Dendritic cell treated with granulocyte-macrophage colony-stimulating factor and Interleukin-4, amounts not matched to agents 40 ng/mL and 50 ng/mL, for 4 days (primary cell): ENCODE results near the gene CSK.

Experiments
- H3K27ac Mint-ChIP-seq: one replicate; pipeline ENCODE4 v1.8.0; 2022; ENCODE audit warnings: mild to moderate bottlenecking, mixed read lengths
- H3K27me3 Mint-ChIP-seq: one replicate; pipeline ENCODE4 v1.8.0; 2022; ENCODE audit warnings: mild to moderate bottlenecking, mixed read lengths
- H3K36me3 Mint-ChIP-seq: one replicate; pipeline ENCODE4 v1.8.0; 2022; ENCODE audit warnings: low read depth, mixed read lengths
- H3K4me1 Mint-ChIP-seq: one replicate; pipeline ENCODE4 v1.8.0; 2022; ENCODE audit warnings: low read depth, mixed read lengths
- H3K4me3 Mint-ChIP-seq: one replicate; pipeline ENCODE4 v1.8.0; 2022; ENCODE audit warnings: mild to moderate bottlenecking, moderate library complexity, mixed read lengths
- H3K9me3 Mint-ChIP-seq: one replicate; pipeline ENCODE4 v1.8.0; 2022; ENCODE audit warnings: mixed read lengths
- intact Hi-C: fragments of 100-400 bp; cut with micrococcal nuclease; formaldehyde crosslinking; loops from one replicate; pipeline ENCODE4 v1.15.0; 2022

Gene CSK

DNA sequence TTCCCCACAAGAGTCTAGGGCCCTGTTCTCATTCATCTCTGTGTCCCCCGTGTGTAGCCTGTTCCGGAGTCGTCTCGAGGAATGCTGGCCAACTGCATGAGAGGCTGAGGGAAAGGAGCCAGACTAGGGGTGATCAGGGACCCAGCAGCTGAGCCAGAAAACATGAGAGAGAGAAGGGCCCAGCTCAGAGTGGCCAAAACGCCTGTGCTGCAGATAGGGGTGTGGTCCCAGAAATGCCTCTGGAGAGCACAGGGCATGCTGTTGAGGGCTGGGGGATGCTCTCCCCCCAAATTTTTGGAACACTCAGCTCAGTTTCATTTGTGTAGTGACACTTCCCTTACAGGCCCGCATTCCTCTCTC, 19.1 kb upstream of the CSK start:
- H3K36me3 Mint-ChIP-seq: no peaks in the 10 kb centered on the region
- H3K9me3 Mint-ChIP-seq: no peaks in the 10 kb centered on the region
- intact Hi-C loops: no loop called here
- peaks cover 8% of the 10 kb centered on the region for H3K27me3 Mint-ChIP-seq
- H3K4me3 Mint-ChIP-seq: no peak overlapping the region
- H3K4me1 Mint-ChIP-seq: no peaks in the 10 kb centered on the region
- no peak overlapping the region for H3K27ac Mint-ChIP-seq

- intact Hi-C loops: no loop called here
- Mint-ChIP-seq H3K9me3 (no peaks in the 10 kb centered on the region), H3K27ac (no peak overlapping the region), H3K4me1 (no peaks in the 10 kb centered on the region), H3K4me3 (no peak overlapping the region), H3K27me3 (peaks cover 8% of the 10 kb centered on the region), H3K36me3 (no peaks in the 10 kb centered on the region)
These were observed 18.5 kb upstream of the CSK start for GRCh38 chr15:74763416-74763815.

DNA sequence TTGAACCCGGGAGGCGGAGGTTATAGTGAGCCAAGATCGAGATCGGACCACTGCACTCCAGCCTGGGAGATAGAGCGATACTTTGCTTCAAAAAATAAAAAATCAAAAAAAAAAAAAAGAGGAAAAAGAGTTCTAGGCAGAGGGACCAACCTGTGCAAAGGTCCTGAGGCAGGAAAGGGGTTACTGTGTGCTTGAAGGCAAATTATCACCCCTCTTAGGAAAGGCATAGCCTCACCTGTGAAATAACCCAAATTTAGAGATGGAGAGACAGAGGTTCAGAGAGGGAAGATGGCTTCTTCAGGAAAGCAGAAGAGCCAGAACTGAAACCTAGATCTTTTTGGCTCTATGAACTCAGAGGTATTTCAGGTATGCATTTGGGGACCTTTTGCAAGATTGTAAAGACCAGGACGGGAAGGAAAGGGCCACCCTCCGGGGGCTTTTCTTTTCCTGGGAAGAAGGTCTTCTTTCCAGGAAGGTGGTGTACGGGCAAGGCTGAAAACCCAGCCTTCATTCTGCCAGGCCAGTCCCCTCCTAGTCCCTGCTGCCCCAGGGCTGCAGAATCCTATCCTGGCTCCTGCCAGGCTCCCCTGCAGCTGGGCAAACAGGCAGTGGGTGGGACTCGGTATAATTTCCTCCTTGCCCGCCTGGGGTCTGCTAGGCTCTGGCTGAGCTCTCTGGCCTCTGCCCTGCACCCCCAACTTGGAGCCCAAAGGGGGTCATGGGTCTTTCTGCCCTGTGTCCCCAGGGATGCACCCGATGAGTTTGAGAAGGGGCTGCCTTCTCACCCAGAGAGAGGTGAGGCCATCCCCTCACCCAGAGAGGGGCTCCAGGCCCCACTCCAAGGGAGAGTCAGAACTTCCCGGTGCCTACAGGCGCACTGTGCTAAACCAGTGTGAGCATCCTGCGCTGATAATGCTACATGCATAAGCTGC, 14.4 kb upstream of the CSK start:
- Mint-ChIP-seq H3K4me1 (peaks cover 21% of the 10 kb centered on the region), H3K9me3 (no peaks in the 10 kb centered on the region), H3K27me3 (peaks cover 19% of the 10 kb centered on the region), H3K4me3 (no peak overlapping the region), H3K27ac (no peak overlapping the region), H3K36me3 (no peaks in the 10 kb centered on the region)
- intact Hi-C loops: loop anchor here (2.0 kb wide), 1 partner anchor 393 kb away; no protein-coding TSS in a partner anchor

GRCh38 chr15:74768099-74768770, 13.6 kb upstream of the CSK start:
- Mint-ChIP-seq H3K27me3 (peaks cover 16% of the 10 kb centered on the region), H3K36me3 (no peaks in the 10 kb centered on the region), H3K9me3 (no peaks in the 10 kb centered on the region), H3K4me3 (no peak overlapping the region), H3K4me1 (peaks cover 21% of the 10 kb centered on the region), H3K27ac (no peak overlapping the region)
- intact Hi-C loops: loop anchor here (2.0 kb wide), 1 partner anchor 393 kb away; no protein-coding TSS in a partner anchor

DNA sequence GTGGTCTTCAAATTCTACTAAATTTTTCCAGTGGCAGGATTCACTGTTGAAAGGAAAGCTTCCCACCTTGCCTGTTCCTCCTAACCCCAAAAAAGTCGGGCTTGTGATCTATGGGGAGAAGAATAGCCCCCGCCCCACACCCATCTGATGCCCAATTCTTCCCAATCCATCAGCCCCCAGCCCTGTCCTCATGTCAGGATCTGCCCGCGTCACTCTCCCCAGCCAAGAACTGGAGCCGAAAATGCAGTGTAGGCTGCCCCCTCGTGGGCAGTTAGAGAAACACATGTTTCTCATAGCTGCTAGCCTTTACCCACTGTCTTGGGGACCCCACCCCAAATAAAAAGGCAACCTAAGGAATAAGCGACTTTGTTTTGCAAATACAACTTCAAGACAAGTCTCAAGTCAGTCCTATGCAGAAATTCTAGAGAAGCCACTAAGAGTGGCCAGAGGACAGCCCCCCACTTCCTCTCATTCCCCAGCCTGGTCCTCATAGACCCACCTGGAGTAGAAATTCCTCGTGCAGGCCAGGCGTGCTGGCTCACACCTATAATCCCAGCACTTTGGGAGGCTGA, 13.0 kb upstream of the CSK start:
- Mint-ChIP-seq H3K4me3 (no peak overlapping the region), H3K4me1 (peaks cover 27% of the 10 kb centered on the region), H3K27me3 (peaks cover 16% of the 10 kb centered on the region), H3K36me3 (no peaks in the 10 kb centered on the region), H3K27ac (no peak overlapping the region), H3K9me3 (no peaks in the 10 kb centered on the region)
- intact Hi-C loops: loop anchor here (1.0 to 2.0 kb wide), 2 partner anchors 134 to 394 kb away; no protein-coding TSS in a partner anchor

GRCh38 chr15:74769463-74770025, 12.3 kb upstream of the CSK start:
- Mint-ChIP-seq H3K9me3 (no peaks in the 10 kb centered on the region), H3K4me1 (peaks cover 30% of the 10 kb centered on the region), H3K27me3 (peaks cover 16% of the 10 kb centered on the region), H3K36me3 (no peaks in the 10 kb centered on the region), H3K27ac (no peak overlapping the region), H3K4me3 (no peak overlapping the region)
- intact Hi-C loops: loop anchor here (1.0 to 5.0 kb wide), 4 partner anchors 65 to 395 kb away; no protein-coding TSS in a partner anchor

DNA sequence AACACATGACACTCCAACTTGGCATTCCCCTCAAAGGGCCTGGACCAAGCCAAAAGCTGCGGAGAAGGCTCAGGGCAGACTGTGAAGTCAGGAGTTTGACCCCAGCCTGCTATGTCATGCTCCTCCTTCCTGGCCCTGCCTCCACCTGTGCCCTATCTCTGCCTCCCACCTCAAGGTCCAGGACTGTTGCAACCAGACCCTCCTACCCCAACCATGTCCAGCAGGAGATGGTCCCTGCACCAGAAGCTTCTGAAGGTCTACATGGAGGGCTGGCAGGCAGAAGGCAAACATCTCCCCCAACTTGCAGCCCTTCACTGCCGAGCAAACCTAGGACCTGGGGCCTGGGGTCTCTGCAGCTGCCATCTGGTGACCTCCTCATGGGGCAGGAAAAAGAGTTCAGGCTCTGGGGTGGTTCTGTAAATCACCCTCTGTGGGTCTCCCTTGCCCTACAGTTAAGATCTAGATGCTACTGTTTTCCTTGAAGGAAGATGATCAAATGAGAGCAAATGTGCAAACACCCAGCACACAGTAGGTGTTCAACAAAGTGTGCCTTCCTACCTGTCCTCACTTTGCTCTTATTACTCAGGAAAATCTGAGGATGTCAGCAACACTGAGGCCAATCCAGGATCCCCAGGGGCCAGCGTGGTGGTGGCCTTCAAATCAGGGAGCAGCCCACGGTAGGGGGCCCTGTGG, 11.5 kb upstream of the CSK start:
- Mint-ChIP-seq H3K27me3 (peaks cover 16% of the 10 kb centered on the region), H3K4me3 (no peak overlapping the region), H3K27ac (no peak overlapping the region), H3K36me3 (no peaks in the 10 kb centered on the region), H3K9me3 (no peaks in the 10 kb centered on the region), H3K4me1 (peaks cover 37% of the 10 kb centered on the region)
- intact Hi-C loops: loop anchor here (2.0 to 5.0 kb wide), 2 partner anchors 64 to 182 kb away; no protein-coding TSS in a partner anchor

DNA sequence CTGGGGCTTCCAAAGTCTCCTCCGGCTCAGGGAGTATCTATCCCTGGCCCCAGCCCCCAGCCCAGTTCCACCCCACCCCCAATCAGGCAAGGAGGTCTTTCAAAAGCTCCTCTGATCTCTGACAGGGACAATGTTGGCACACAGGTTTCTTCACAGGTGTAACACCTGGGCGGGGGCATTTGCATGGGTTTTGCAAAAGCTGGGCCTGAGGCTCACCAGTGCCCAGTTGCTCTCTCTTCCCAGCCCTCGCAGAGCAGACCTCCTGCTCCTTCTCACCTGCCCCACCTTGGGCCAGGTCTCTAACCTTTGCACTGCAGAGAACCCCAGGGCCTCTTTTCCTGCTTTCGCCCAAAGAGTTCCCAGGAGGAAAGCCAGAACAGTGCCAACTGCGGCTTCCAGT, 8.6 kb upstream of the CSK start:
- Mint-ChIP-seq H3K27ac (peak overlapping the region; percentile 16), H3K36me3 (no peaks in the 10 kb centered on the region), H3K4me3 (no peak overlapping the region), H3K9me3 (no peaks in the 10 kb centered on the region), H3K4me1 (peaks cover 65% of the 10 kb centered on the region), H3K27me3 (peaks cover 14% of the 10 kb centered on the region)
- intact Hi-C loops: loop anchor here (5.0 kb wide), 1 partner anchor 179 kb away; no protein-coding TSS in a partner anchor

DNA sequence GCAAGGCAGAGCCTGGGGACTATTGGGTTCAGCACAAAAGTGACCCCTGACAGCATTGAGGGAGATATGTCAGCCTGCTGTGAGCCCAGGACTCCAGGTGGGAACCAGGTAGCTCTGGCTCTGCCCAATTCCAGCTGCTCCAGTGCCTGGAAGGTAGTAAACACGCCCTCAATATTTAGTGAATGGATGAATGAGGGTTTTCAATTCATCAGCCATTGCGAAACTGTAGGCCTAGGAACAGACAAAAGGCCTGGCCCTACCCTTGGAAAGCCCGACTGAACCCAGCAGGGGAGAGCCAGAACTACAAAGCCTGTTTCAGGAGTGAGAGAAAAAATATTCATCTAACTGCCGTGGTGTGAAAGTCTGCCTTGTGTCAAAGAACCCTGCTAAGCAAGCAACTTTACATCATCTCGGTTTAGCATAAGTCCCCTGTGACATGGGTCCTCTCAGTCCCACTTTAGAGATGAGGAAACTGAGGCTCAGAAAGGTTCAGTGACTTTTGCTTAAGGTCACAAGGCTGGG, 8.1 kb upstream of the CSK start:
- H3K9me3 Mint-ChIP-seq: no peaks in the 10 kb centered on the region
- no peaks in the 10 kb centered on the region for H3K36me3 Mint-ChIP-seq
- intact Hi-C loops: loop anchor here (5.0 kb wide), 1 partner anchor 179 kb away; no protein-coding TSS in a partner anchor
- H3K4me1 Mint-ChIP-seq: peaks cover 66% of the 10 kb centered on the region
- peaks cover 14% of the 10 kb centered on the region for H3K27me3 Mint-ChIP-seq
- peak overlapping the region; percentile 16 for H3K27ac Mint-ChIP-seq
- no peak overlapping the region for H3K4me3 Mint-ChIP-seq

DNA sequence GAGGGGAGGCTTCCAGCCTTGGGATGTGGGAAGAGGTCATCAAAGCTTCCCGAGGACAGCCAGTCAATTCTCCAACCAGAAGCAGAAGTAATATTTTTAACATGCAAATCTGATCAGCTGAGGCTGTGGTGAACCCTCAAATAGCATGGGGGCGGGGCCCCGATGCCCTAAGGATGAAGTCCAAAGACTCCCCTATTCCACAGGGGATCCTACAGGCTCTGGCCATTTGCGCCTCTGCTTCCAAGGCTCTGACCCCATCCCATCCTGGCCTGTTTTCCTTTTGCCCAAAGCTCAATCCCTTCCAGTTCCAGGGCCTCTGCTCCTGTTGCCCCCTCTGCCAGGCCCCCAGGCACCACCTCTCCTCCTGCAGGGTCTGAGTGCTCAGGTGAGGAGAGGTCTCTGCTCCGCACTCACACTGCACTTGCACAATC, 6.7 kb upstream of the CSK start:
- intact Hi-C loops: loop anchor here (5.0 kb wide), 1 partner anchor 162 kb away; the partner anchor contains the start of gene COX5A
- Mint-ChIP-seq H3K27me3 (peaks cover 7% of the 10 kb centered on the region), H3K9me3 (no peaks in the 10 kb centered on the region), H3K27ac (peak overlapping the region; percentile 93), H3K36me3 (no peaks in the 10 kb centered on the region), H3K4me3 (peak overlapping the region; percentile 35), H3K4me1 (peaks cover 77% of the 10 kb centered on the region)

GRCh38 chr15:74775894-74776293, 6.0 kb upstream of the CSK start:
- intact Hi-C loops: loop anchor here (5.0 kb wide), 1 partner anchor 161 kb away; the partner anchor contains the start of gene COX5A

DNA sequence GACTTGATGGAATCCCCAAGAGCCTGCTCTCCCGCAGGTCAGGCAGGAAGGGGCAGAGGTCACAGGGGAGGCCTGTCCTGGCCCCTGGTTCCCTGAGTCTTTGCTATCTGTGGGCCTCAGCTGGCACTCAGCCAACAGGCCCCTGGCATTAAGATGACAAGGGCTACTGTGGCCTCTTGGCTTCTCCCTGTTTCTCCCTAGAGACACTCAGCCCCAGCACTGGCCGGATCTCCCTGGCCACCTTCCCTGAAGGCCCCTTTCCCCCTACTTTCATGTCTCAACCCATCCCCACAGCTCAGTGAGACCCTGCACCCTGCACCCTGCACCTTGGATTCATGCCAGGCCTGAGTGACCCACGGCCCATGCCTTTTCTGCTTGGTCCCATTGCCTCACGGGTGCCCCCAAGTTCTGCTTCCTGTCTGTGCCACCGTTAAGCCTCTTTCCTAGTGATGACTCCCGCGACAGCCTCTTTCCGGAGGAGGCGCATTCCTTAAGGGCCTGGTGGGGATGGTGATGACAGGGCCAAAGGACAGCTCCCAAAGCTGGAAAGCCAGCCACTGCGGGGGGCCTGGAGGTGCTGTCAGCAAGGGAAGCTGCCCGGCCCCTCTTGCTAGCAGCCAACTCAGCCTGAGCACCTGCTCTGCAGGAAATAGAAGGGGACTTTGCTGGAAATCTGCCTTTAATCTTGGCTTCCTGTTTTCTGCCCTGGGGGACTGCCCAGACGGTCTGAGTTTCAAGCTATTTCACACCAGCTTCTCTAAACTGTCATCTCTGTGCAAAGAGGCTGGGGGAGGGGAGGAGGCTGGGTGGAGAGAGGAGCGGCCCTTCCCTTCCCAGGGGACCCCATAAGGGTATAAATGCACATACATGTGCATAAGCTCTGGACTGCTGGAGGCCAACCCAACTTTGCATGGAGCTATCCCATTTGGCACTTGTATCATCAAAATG, 4.8 kb upstream of the CSK start:
- peaks cover 79% of the 10 kb centered on the region for H3K4me1 Mint-ChIP-seq
- intact Hi-C loops: loop anchor here (5.0 kb wide), 1 partner anchor 160 kb away; the partner anchor contains the start of gene COX5A
- H3K27me3 Mint-ChIP-seq: no peaks in the 10 kb centered on the region
- H3K9me3 Mint-ChIP-seq: no peaks in the 10 kb centered on the region
- H3K27ac Mint-ChIP-seq: peak overlapping the region; percentile 93
- H3K4me3 Mint-ChIP-seq: peak overlapping the region; percentile 67
- no peaks in the 10 kb centered on the region for H3K36me3 Mint-ChIP-seq

More at GRCh38 chr15:74775894-74776293, 6.0 kb upstream of the CSK start:
- Mint-ChIP-seq H3K4me3 (no peak overlapping the region), H3K27me3 (peaks cover 1% of the 10 kb centered on the region), H3K4me1 (peaks cover 83% of the 10 kb centered on the region), H3K36me3 (no peaks in the 10 kb centered on the region), H3K27ac (peak overlapping the region; percentile 93), H3K9me3 (no peaks in the 10 kb centered on the region)
